Measurements from ENCODE around the gene TPCN1. TPM values are rescaled to one million over a fixed set of nuclear protein-coding genes. Genes with fewer than 3 reads are reported as not detected.

TPCN1 gene
- total RNA-seq, 1 experiment from 2014 or later, result 91.1 TPM

- peaks cover 37% of the 10 kb centered on the region for H3K36me3 Mint-ChIP-seq (ENCODE audit: insufficient read depth, unreplicated experiment)
- BruUV-seq (replicated peaks), result no TSS peak
- DNase-seq, result no peak
- no peaks in the 10 kb centered on the region for H3K27me3 Mint-ChIP-seq (ENCODE audit: unreplicated experiment)
- H3K9me3 Mint-ChIP-seq (ENCODE audit: low read depth, unreplicated experiment), result no peaks in the 10 kb centered on the region
- peaks cover 11% of the 10 kb centered on the region for H3K4me1 Mint-ChIP-seq (ENCODE audit: low read depth, unreplicated experiment)
- H3K4me3 Mint-ChIP-seq (ENCODE audit: low read depth, unreplicated experiment), result no peak overlapping the region
- CTCF ChIA-PET, result no interaction called here
- no peak for TF ChIP-seq CTCF (IDR thresholded peaks at IDR 0.05; ENCODE audit: unreplicated experiment)
- intact Hi-C loops (cut with micrococcal nuclease; ENCODE audit: unreplicated experiment), result loop anchor here (5.0 kb wide), 1 partner anchor 54 kb away; no protein-coding TSS in a partner anchor
- no peak overlapping the region for H3K27ac Mint-ChIP-seq (ENCODE audit: unreplicated experiment)
Measured at GRCh38 chr12:113295886-113296556, 74.8 kb downstream of the TPCN1 start.

GRCh38 chr12:113296557-113297213 is 75.4 kb downstream of the TPCN1 start:
- BruUV-seq (replicated peaks), result TSS peak; percentile 29
- Mint-ChIP-seq H3K9me3 (ENCODE audit: low read depth, unreplicated experiment) (no peaks in the 10 kb centered on the region), H3K27ac (ENCODE audit: unreplicated experiment) (no peak overlapping the region), H3K4me3 (ENCODE audit: low read depth, unreplicated experiment) (no peak overlapping the region), H3K36me3 (ENCODE audit: insufficient read depth, unreplicated experiment) (peaks cover 31% of the 10 kb centered on the region), H3K4me1 (ENCODE audit: low read depth, unreplicated experiment) (peaks cover 11% of the 10 kb centered on the region), H3K27me3 (ENCODE audit: unreplicated experiment) (no peaks in the 10 kb centered on the region)
- DNase-seq, result no peak
- no peak for TF ChIP-seq CTCF (IDR thresholded peaks at IDR 0.05; ENCODE audit: unreplicated experiment)
- CTCF ChIA-PET, result no interaction called here
- intact Hi-C loops (cut with micrococcal nuclease; ENCODE audit: unreplicated experiment), result loop anchor here (5.0 kb wide), 1 partner anchor 54 kb away; no protein-coding TSS in a partner anchor

GRCh38 chr12:113297214-113297587 is 75.9 kb downstream of the TPCN1 start:
- no peak overlapping the region for H3K27ac Mint-ChIP-seq (ENCODE audit: unreplicated experiment)
- no TSS peak for BruUV-seq (replicated peaks)
- no peak for DNase-seq

More at GRCh38 chr12:113297214-113297587, 75.9 kb downstream of the TPCN1 start:
- CTCF ChIA-PET, result no interaction called here
- Mint-ChIP-seq H3K27me3 (ENCODE audit: unreplicated experiment) (no peaks in the 10 kb centered on the region), H3K4me3 (ENCODE audit: low read depth, unreplicated experiment) (no peak overlapping the region), H3K9me3 (ENCODE audit: low read depth, unreplicated experiment) (no peaks in the 10 kb centered on the region), H3K4me1 (ENCODE audit: low read depth, unreplicated experiment) (peaks cover 11% of the 10 kb centered on the region), H3K36me3 (ENCODE audit: insufficient read depth, unreplicated experiment) (peaks cover 31% of the 10 kb centered on the region)
- no peak for TF ChIP-seq CTCF (IDR thresholded peaks at IDR 0.05; ENCODE audit: unreplicated experiment)
- intact Hi-C loops (cut with micrococcal nuclease; ENCODE audit: unreplicated experiment), result loop anchor here (5.0 kb wide), 1 partner anchor 55 kb away; no protein-coding TSS in a partner anchor
